HepG2 (cell line): ENCODE measurements around the gene LATS2. TPM values are rescaled to one million over a fixed set of nuclear protein-coding genes. Genes with fewer than 3 reads are reported as not detected.
"Not testable (repeated sequence)": the region's sequence is repeated elsewhere in the genome, so short reads cannot be mapped to it uniquely, and the experiment has no call there.

Source experiments
- ATAC-seq: fragments of 200-7000 bp; cut with Tn5 transposase; 3 replicates; pipeline ENCODE4 v1.9.1; 2020; ENCODE audit warnings: mild to moderate bottlenecking, moderate library complexity
- BruUV-seq: library from RNA; stranded (reverse); fragments of 400-500 nt; replicated peaks from 2 replicates; lab custom pipeline; 2021; lab: Mats Ljungman, UMichigan
- CTCF ChIA-PET: fragments of 300-600 bp; formaldehyde crosslinking; extraction: SDS; loops from one replicate; lab custom pipeline; 2021; ENCODE audit warnings: low total read pairs, inconsistent platforms, low intra/inter-chr PET ratio; lab: Yijun Ruan, JAX
- POLR2A ChIA-PET: fragments of 350-600 bp; sonication (Branson Sonifier 250); formaldehyde crosslinking; loops from one replicate; lab custom pipeline; 2020; ENCODE audit warnings: antibody characterized with exemption, inconsistent platforms; lab: Yijun Ruan, JAX
- DNase-seq: peaks from one replicate; pipeline ENCODE4 v3.0.0-alpha.2; 2015; ENCODE audit warnings: low spot score
- FAIRE-seq: peaks from 3 replicates; lab custom pipeline; 2011; peaks lifted over from hg19 to GRCh38; lab: Jason Lieb, UNC
- H2AFZ ChIP-seq: one replicate; pipeline ENCODE4 v1.6.1; 2011; ENCODE audit warnings: low read length, inconsistent platforms
- H3K27ac ChIP-seq: fragments of 300-600 bp; 3 replicates; pipeline ENCODE4 v1.8.0; 2011; ENCODE audit warnings: mixed run types, mild to moderate bottlenecking, mixed read lengths, low read length, inconsistent platforms; ENCODE audit not compliant: insufficient read depth; ENCODE audit errors: extremely low read length
- H3K27me3 ChIP-seq, 2 experiments: fragments of 200-600 bp in 1 of 2; 2 replicates in 1 of 2; 3 replicates in 1 of 2; pipeline versions ENCODE4 v1.6.0 to v1.8.0; 2011; ENCODE audit warnings: low read length in 2 of 2, mild to moderate bottlenecking in 2 of 2, moderate library complexity in 2 of 2, inconsistent platforms in 1 of 2; ENCODE audit not compliant: insufficient read depth in 2 of 2, control insufficient read depth in 1 of 2
- H3K36me3 ChIP-seq, 2 experiments: fragments of 200-600 bp in 1 of 2; replicated peaks in 1 of 2; 2 replicates in 1 of 2; 3 replicates in 1 of 2; pipeline versions ENCODE4 v1.5.1 to v1.8.0; 2011; ENCODE audit warnings: low read length in 2 of 2, inconsistent platforms in 1 of 2; ENCODE audit not compliant: insufficient read depth in 2 of 2, control insufficient read depth in 1 of 2
- H3K4me1 ChIP-seq: 2 replicates; pipeline ENCODE4 v1.5.1; 2012; ENCODE audit warnings: low read length, inconsistent platforms; ENCODE audit not compliant: insufficient read depth
- H3K4me2 ChIP-seq: 2 replicates; pipeline ENCODE4 v1.6.0; 2011; ENCODE audit warnings: low read depth, low read length, inconsistent platforms
- H3K4me3 ChIP-seq, 3 experiments: fragments of 200-600 bp in 1 of 3; sonication (generic), shearing (Covaris generic) in 1 of 3; replicated peaks in 1 of 3; 2 replicates each; pipeline ENCODE4 v1.5.1; 2011 to 2016; ENCODE audit warnings: low read length in 3 of 3, inconsistent platforms in 2 of 3, low read depth in 2 of 3, mild to moderate bottlenecking in 2 of 3, control low read depth in 1 of 3, mixed read lengths in 1 of 3; ENCODE audit not compliant: insufficient read depth in 1 of 3
- H3K79me2 ChIP-seq: one replicate; pipeline ENCODE4 v1.6.1; 2011; ENCODE audit warnings: low read length, inconsistent platforms; ENCODE audit not compliant: insufficient read depth
- H3K9ac ChIP-seq: 2 replicates; pipeline ENCODE4 v1.6.0; 2011; ENCODE audit warnings: mild to moderate bottlenecking, low read depth, low read length, inconsistent platforms; ENCODE audit not compliant: insufficient read depth
- H3K9me3 ChIP-seq: 2 replicates; pipeline ENCODE4 v1.5.1; 2012; ENCODE audit warnings: mild to moderate bottlenecking, low read length
- H4K20me1 ChIP-seq: 2 replicates; pipeline ENCODE4 v1.6.0; 2011; ENCODE audit warnings: inconsistent platforms, mild to moderate bottlenecking, low read length, moderate library complexity; ENCODE audit not compliant: insufficient read depth
- HOXD1 ChIP-seq: sonication (generic); formaldehyde crosslinking; IDR thresholded peaks from 2 replicates; pipeline ENCODE4 v1.5.0; 2020; ENCODE audit warnings: missing genetic modification reagents
- MAFK ChIP-seq, 2 experiments: IDR thresholded peaks in 1 of 2; conservative IDR thresholded peaks in 1 of 2; 2 replicates each; pipeline ENCODE4 v1.6.1; 2011; ENCODE audit warnings: improper control_type of control experiment in 2 of 2, low read length in 2 of 2
- ZNF382 ChIP-seq: sonication (generic); formaldehyde crosslinking; IDR thresholded peaks from 2 replicates; pipeline ENCODE4 v1.5.0; 2020; ENCODE audit warnings: missing genetic modification reagents, mild to moderate bottlenecking, borderline replicate concordance
- WGBS: methylation state at CpG from one replicate; pipeline ENCODE4 v1.1.6; 2017; ENCODE audit warnings: low lambda C conversion rate; 5-methylcytosine and 5-hydroxymethylcytosine counted together
- in situ Hi-C: cut with HindIII; loops from 2 replicates; pipeline ENCODE4 v1.10.0; 2017; ENCODE audit warnings: low pct_unique_long_range_greater_than_20kb; ENCODE audit not compliant: extremely low pct_ligation_motif_present
- intact Hi-C: fragments of 100-400 bp; cut with micrococcal nuclease; formaldehyde crosslinking; loops from one replicate; pipeline ENCODE4 v1.10.0; 2022; ENCODE audit not compliant: unreplicated experiment
- polyA plus RNA-seq, 8 experiments: library from polyadenylated mRNA; depleted of rRNA in 3 of 8; stranded (reverse) in 7 of 8; unstranded in 1 of 8; fragments of >200 nt; fragmentation: Illumina TruSeq in 4 of 8; extraction: Trizol in 4 of 8; gene quantifications; 2 replicates each; pipeline versions ENCODE4 v1.2.1 to v1.2.3, GENCODE V29; 2011 to 2016; ENCODE audit warnings: low read depth in 4 of 8, missing spikeins in 1 of 8, mixed read lengths in 1 of 8; ENCODE audit not compliant: insufficient read depth in 1 of 8
- total RNA-seq, 5 experiments: library from RNA; depleted of rRNA; stranded (reverse); fragments of >200 nt; fragmentation: Illumina TruSeq; extraction: Trizol; gene quantifications; 2 replicates each; pipeline ENCODE4 v1.2.3, GENCODE V29; 2016; ENCODE audit warnings: low read depth in 1 of 5

The LATS2 gene
- total and polyA plus RNA-seq, 2 of the 13 experiments (the other 11 are each of a cell fraction or from before 2014, with no cell fraction given): 7.3 to 8.5 TPM

DNA sequence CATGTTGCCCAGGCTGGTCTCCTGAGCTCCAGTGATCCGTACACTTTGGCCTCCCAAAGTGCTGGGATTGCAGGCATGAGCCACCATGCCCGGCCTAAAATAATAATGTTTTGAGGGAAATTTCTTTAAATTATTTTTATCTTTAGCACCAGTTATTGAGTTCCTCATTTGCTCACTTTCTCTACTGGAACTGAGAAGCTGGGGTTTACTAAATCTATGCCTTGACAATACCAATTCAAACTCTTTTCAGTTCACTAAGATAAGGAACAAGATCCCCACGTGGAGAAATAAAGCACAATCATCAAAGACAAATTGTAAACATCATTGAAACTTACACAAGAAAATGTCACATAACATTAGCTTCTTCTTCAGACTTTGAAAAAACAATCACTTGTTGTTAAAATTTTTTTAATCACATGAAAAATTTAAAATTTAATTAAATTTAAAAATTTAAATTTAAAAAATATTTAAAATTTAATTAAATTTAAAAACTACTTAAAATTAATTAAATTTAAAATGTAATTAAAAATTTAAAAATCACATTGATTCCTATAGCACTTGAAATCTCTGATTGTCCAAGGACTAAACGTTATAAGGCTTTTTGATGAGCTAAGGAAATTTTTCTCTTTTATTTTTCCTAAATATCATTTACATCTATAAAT is 133.7 kb downstream of the LATS2 start:
- Histone ChIP-seq H4K20me1 (no peaks in the 10 kb centered on the region), H3K79me2 (no peaks in the 10 kb centered on the region), H3K27ac (no peak overlapping the region), H3K4me3 (no peak overlapping the region), H3K9ac (no peak overlapping the region), H3K4me1 (peaks cover 9% of the 10 kb centered on the region; the same call in 1 of the 2 replicates), H3K36me3 (no peaks in the 10 kb centered on the region), H2AFZ (no peak overlapping the region), H3K27me3 (no peaks in the 10 kb centered on the region), H3K4me2 (no peak overlapping the region), H3K9me3 (no peaks in the 10 kb centered on the region)
- ChIA-PET CTCF (no interaction called here), POLR2A (no interaction called here)
- ATAC-seq (no peak), FAIRE-seq (no peak), DNase-seq (no peak)
- TF ChIP-seq ZNF382 (CRISPR knock-in tag) (no peak), HOXD1 (CRISPR knock-in tag) (no peak), MAFK (conservative IDR thresholded peaks at IDR 0.05 in 1 of 2, IDR thresholded peaks at IDR 0.05 in 1 of 2; ENCODE audit: low read length in 2 of 2) (peak in 1 of 2 experiments; percentile 55; a peak in 2 of 4 replicates)
- in situ Hi-C loops: loop anchor here (5.0 to 10.0 kb wide), 3 partner anchors 223 to 743 kb away; partner anchors contain the start of gene IL17D
- intact Hi-C loops: loop anchor here (10.0 kb wide), 1 partner anchor 63 kb away; no protein-coding TSS in a partner anchor
- no TSS peak for BruUV-seq
- WGBS: 48% methylated on average over 4 of the region's 4 CpGs

GRCh38 chr13:20925395-20925790 is 136.0 kb downstream of the LATS2 start:
- H3K4me2 ChIP-seq, DNase-seq, FAIRE-seq, H3K27ac ChIP-seq, POLR2A ChIA-PET, H2AFZ ChIP-seq, H3K27me3 ChIP-seq, H3K9ac ChIP-seq, H3K79me2 ChIP-seq, H3K4me3 ChIP-seq, ATAC-seq, H3K36me3 ChIP-seq, H4K20me1 ChIP-seq, H3K9me3 ChIP-seq, BruUV-seq: not testable (repeated sequence)
- intact Hi-C loops (loop anchor here (1.0 to 10.0 kb wide), 4 partner anchors 61 to 430 kb away; no protein-coding TSS in a partner anchor), in situ Hi-C loops (loop anchor here (5.0 to 10.0 kb wide), 3 partner anchors 221 to 741 kb away; partner anchors contain the start of gene IL17D)
- peaks cover 30% of the 10 kb centered on the region for H3K4me1 ChIP-seq
- 44% methylated on average over 13 of the region's 13 CpGs for WGBS
- CTCF ChIA-PET: interaction anchor here (1.4 to 1.7 kb wide), 3 partner anchors 213 to 433 kb away, joined by 8 to 10 read pairs (median 8); no protein-coding TSS in a partner anchor
